CD14-positive monocyte (primary cell): ENCODE measurements around the gene NODAL. TPM values are rescaled to one million over a fixed set of nuclear protein-coding genes. Genes with fewer than 3 reads are reported as not detected.

Experiments used
- DNase-seq, 3 donors: peaks; one replicate each; pipeline ENCODE4 v3.0.0-alpha.2; 2011 to 2022
- H2AFZ ChIP-seq: 2 replicates; pipeline ENCODE4 v1.6.0; 2012; ENCODE audit warnings: mild to moderate bottlenecking, low read depth, low read length, inconsistent platforms; ENCODE audit not compliant: insufficient read depth, poor library complexity, severe bottlenecking
- H3K27ac ChIP-seq, 2 donors: 1 replicate in 1 of 2; 2 replicates in 1 of 2; pipeline ENCODE4 v1.5.1; 2012 to 2013; ENCODE audit warnings: low read length in 2 of 2, control low read depth in 1 of 2, inconsistent platforms in 1 of 2, low read depth in 1 of 2, mild to moderate bottlenecking in 1 of 2
- H3K27me3 ChIP-seq, 2 donors: one replicate each; pipeline versions ENCODE4 v1.6.0 to v1.6.1; 2011 to 2013; ENCODE audit warnings: low read length in 2 of 2; ENCODE audit not compliant: control insufficient read depth in 2 of 2, insufficient read depth in 2 of 2
- H3K36me3 ChIP-seq, 2 donors: replicated peaks in 1 of 2; 1 replicate in 1 of 2; 2 replicates in 1 of 2; pipeline versions ENCODE4 v1.5.1 to v1.6.1; 2012 to 2013; ENCODE audit warnings: low read length in 2 of 2, control low read depth in 1 of 2, inconsistent platforms in 1 of 2, mild to moderate bottlenecking in 1 of 2; ENCODE audit not compliant: insufficient read depth in 2 of 2, control insufficient read depth in 1 of 2
- H3K4me1 ChIP-seq, 2 donors: 1 replicate in 1 of 2; 2 replicates in 1 of 2; pipeline versions ENCODE4 v1.5.1 to v1.6.1; 2012 to 2013; ENCODE audit warnings: low read length in 2 of 2, control low read depth in 1 of 2, inconsistent platforms in 1 of 2, mild to moderate bottlenecking in 1 of 2, moderate library complexity in 1 of 2; ENCODE audit not compliant: insufficient read depth in 2 of 2, control insufficient read depth in 1 of 2
- H3K4me2 ChIP-seq: replicated peaks from 2 replicates; pipeline ENCODE3; 2012; ENCODE audit warnings: low read length, moderate library complexity, mild to moderate bottlenecking; ENCODE audit not compliant: poor library complexity, severe bottlenecking; ENCODE audit errors: extremely low read depth
- H3K4me3 ChIP-seq, 3 experiments: fragments of 200-600 bp in 1 of 3; sonication (generic) in 1 of 3; replicated peaks in 1 of 3; 1 replicate in 2 of 3; 2 replicates in 1 of 3; pipeline ENCODE4 v1.5.1; 2011 to 2013; ENCODE audit warnings: low read length in 3 of 3, mild to moderate bottlenecking in 3 of 3, control low read depth in 2 of 3, low read depth in 2 of 3, inconsistent platforms in 1 of 3, moderate library complexity in 1 of 3
- H3K79me2 ChIP-seq: 2 replicates; pipeline ENCODE4 v1.6.0; 2012; ENCODE audit warnings: mild to moderate bottlenecking, control low read depth, inconsistent platforms, low read length, moderate library complexity; ENCODE audit not compliant: insufficient read depth
- H3K9ac ChIP-seq: 2 replicates; pipeline ENCODE4 v1.6.0; 2017; ENCODE audit warnings: low read length, mild to moderate bottlenecking; ENCODE audit not compliant: insufficient read depth, poor library complexity, severe bottlenecking
- H3K9me3 ChIP-seq, 2 donors: replicated peaks in 1 of 2; 1 replicate in 1 of 2; 2 replicates in 1 of 2; pipeline versions ENCODE4 v1.5.1 to v1.6.1; 2012 to 2013; ENCODE audit warnings: low read length in 2 of 2, control low read depth in 1 of 2; ENCODE audit not compliant: control insufficient read depth in 1 of 2, insufficient read depth in 1 of 2
- H4K20me1 ChIP-seq: 2 replicates; pipeline ENCODE4 v1.6.0; 2012; ENCODE audit warnings: mild to moderate bottlenecking, low read length, control low read depth, moderate library complexity; ENCODE audit not compliant: insufficient read depth
- H3K27ac Mint-ChIP-seq, 7 donors: one replicate each; pipeline ENCODE4 v1.8.0; 2020; ENCODE audit warnings: mild to moderate bottlenecking in 7 of 7, mixed read lengths in 7 of 7, moderate library complexity in 6 of 7, inconsistent platforms in 2 of 7
- H3K27me3 Mint-ChIP-seq, 3 donors: one replicate each; pipeline ENCODE4 v1.8.0; 2021 to 2022; ENCODE audit warnings: low read depth in 3 of 3, mild to moderate bottlenecking in 3 of 3, mixed read lengths in 3 of 3, moderate library complexity in 3 of 3, inconsistent platforms in 1 of 3
- H3K36me3 Mint-ChIP-seq, 2 donors: one replicate each; pipeline ENCODE4 v1.8.0; 2020; ENCODE audit warnings: mixed read lengths in 2 of 2, inconsistent platforms in 1 of 2, mild to moderate bottlenecking in 1 of 2
- H3K4me1 Mint-ChIP-seq: one replicate; pipeline ENCODE4 v1.8.0; 2020; ENCODE audit warnings: mild to moderate bottlenecking, mixed read lengths
- H3K4me3 Mint-ChIP-seq, 2 donors: one replicate each; pipeline ENCODE4 v1.8.0; 2020; ENCODE audit warnings: mild to moderate bottlenecking in 2 of 2, mixed read lengths in 2 of 2, moderate library complexity in 1 of 2
- H3K9me3 Mint-ChIP-seq, 7 donors: one replicate each; pipeline ENCODE4 v1.8.0; 2020 to 2022; ENCODE audit warnings: mixed read lengths in 7 of 7, mild to moderate bottlenecking in 6 of 7, moderate library complexity in 6 of 7, inconsistent platforms in 2 of 7
- CTCF ChIP-seq: fragments of 200-600 bp; IDR thresholded peaks from one replicate; pipeline ENCODE4 v1.8.0; 2022; ENCODE audit warnings: antibody characterized with exemption, mild to moderate bottlenecking
- WGBS: methylation state at CpG from one replicate; pipeline ENCODE4 v1.1.5; 2013; ENCODE audit warnings: missing lambda C conversion rate; ENCODE audit not compliant: insufficient coverage; 5-methylcytosine and 5-hydroxymethylcytosine counted together
- intact Hi-C, 2 donors: fragments of 100-400 bp; cut with micrococcal nuclease; formaldehyde crosslinking; loops; one replicate each; pipeline versions ENCODE4 v1.15.0 to v1.15.1; 2023
- polyA plus RNA-seq, 3 donors: library from polyadenylated mRNA; depleted of rRNA in 1 of 3; unstranded in 2 of 3; stranded (reverse) in 1 of 3; fragments of 300-500 nt in 2 of 3; fragments of >200 nt in 1 of 3; fragmentation: Illumina TruSeq in 2 of 3; gene quantifications; 1 replicate in 2 of 3; 2 replicates in 1 of 3; pipeline ENCODE4 v1.2.3, GENCODE V29; 2012 to 2021

The NODAL gene
- polyA plus RNA-seq, 3 donors, result not detected

DNA sequence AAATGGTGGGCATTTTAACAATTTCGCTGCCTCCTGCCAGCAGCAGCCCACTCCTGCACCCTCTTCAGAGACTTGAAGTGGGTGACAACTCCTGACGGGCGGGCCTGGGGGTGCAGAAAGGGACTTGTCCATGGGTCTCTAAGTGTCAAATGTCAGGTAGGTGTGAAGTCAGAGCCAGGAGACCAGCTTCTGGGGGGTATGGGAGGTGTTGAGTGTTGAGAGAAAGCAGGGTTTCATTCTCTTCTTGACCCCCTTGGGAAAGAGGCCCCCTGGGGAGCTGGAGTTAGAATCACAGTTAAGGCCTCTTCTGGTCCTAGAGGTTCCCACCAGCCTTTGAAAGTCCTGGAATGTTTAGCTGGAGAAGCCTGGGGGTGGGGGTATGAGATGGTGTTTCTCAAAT lies 25.5 kb upstream of the NODAL start:
- DNase-seq, result no peak
- Histone ChIP-seq H3K4me3 (no peak overlapping the region), H3K36me3 (no peaks in the 10 kb centered on the region), H3K4me2 (no peak overlapping the region), H4K20me1 (no peaks in the 10 kb centered on the region), H2AFZ (no peak overlapping the region), H3K9ac (no peak overlapping the region), H3K9me3 (no peaks in the 10 kb centered on the region), H3K79me2 (no peaks in the 10 kb centered on the region), H3K27me3 (no peaks in the 10 kb centered on the region), H3K4me1 (no peaks in the 10 kb centered on the region), H3K27ac (no peak overlapping the region)
- TF ChIP-seq CTCF, result no peak
- 100% methylated on average over 2 of the region's 3 CpGs for WGBS
- H3K27me3 Mint-ChIP-seq, result peaks cover 2 to 9% (median 4%) of the 10 kb centered on the region in 3 donors
- H3K4me1 Mint-ChIP-seq, result no peaks in the 10 kb centered on the region
- H3K4me3 Mint-ChIP-seq, result no peak overlapping the region
- H3K9me3 Mint-ChIP-seq, result no peaks in the 10 kb centered on the region
- intact Hi-C loops, result no loop called here
- H3K27ac Mint-ChIP-seq, result no peak overlapping the region
- H3K36me3 Mint-ChIP-seq, result no peaks in the 10 kb centered on the region

DNA sequence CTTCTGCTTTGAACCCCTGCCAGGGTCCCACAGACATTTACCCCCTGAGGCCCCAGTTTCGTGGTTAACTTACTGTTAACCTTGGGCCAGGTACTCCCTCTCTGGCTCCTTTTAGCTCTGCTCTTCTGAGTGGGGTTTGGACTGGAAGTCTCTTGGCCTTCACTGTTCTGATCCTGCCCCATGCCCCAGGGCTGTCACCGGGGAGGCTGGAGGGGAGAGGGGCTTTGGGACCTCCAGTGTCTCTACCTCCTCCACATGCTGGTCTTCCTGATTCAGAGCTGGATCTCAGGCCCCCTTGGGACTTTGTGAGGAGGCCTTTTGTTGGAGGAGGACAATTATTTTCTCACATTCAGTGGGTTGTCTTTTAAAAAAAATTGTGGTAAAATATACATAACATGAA lies 24.4 kb upstream of the NODAL start:
- no peak for DNase-seq
- no peaks in the 10 kb centered on the region for H3K36me3 ChIP-seq
- Mint-ChIP-seq H3K9me3 (no peaks in the 10 kb centered on the region), H3K36me3 (no peaks in the 10 kb centered on the region), H3K27ac (no peak overlapping the region), H3K4me1 (no peaks in the 10 kb centered on the region), H3K4me3 (no peak overlapping the region), H3K27me3 (peaks cover 2 to 9% (median 4%) of the 10 kb centered on the region in 3 donors)
- H3K27ac ChIP-seq, result no peak overlapping the region
- no peaks in the 10 kb centered on the region for H3K79me2 ChIP-seq
- TF ChIP-seq CTCF, result no peak
- H4K20me1 ChIP-seq, result no peaks in the 10 kb centered on the region
- H3K4me3 ChIP-seq, result no peak overlapping the region
- no peak overlapping the region for H2AFZ ChIP-seq
- no peaks in the 10 kb centered on the region for H3K27me3 ChIP-seq
- H3K4me1 ChIP-seq, result no peaks in the 10 kb centered on the region
- WGBS, result no CpG with 5 or more reads among the region's 2 CpGs
- H3K4me2 ChIP-seq, result no peak overlapping the region
- no peak overlapping the region for H3K9ac ChIP-seq
- no peaks in the 10 kb centered on the region for H3K9me3 ChIP-seq
- intact Hi-C loops, result no loop called here
